ENCODE data around the gene HSH2D.

Gene HSH2D

GRCh38 chr19:16180611-16181010 lies 37.1 kb downstream of the HSH2D start:
- peaks cover 4% of the 10 kb centered on the region in 2 donors for H3K36me3 Mint-ChIP-seq
- H3K27me3 Mint-ChIP-seq: no peaks in the 10 kb centered on the region
- peaks cover 6 to 29% of the 10 kb centered on the region in 2 donors for H3K4me1 Mint-ChIP-seq
- no peak overlapping the region for H3K27ac Mint-ChIP-seq
- ATAC-seq (replicated peaks) (no peak), DNase-seq (no peak)
- no peaks in the 10 kb centered on the region for H3K9me3 Mint-ChIP-seq
- H3K4me3 Mint-ChIP-seq: no peak overlapping the region

DNA sequence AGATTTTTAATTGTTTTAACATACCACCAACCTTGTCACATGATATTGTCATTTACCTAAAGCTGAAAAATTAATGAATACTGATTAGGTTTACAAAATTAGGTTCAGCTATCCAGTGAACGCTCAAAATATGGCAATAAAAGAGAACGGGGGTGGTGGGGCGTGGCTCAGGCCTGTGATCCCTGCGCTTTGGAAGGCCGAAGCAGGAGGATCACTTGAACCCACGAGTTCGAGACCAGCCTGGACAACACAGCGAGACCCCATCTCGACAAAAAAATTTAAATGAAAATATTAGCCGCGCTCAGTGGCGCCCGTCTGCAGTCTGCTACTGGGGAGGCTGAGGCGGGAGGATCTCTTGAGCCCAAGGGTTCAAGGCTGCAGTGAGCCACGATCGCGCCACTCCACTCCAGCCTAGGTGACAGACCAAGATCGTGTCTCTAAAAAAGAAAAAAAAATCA lies 41.2 kb downstream of the HSH2D start:
- Mint-ChIP-seq H3K9me3 (no peaks in the 10 kb centered on the region), H3K27me3 (no peaks in the 10 kb centered on the region), H3K27ac (peak overlapping the region; percentile 100), H3K4me3 (peak overlapping the region; percentile 98 to 100), H3K4me1 (peaks cover 20 to 47% of the 10 kb centered on the region in 2 donors), H3K36me3 (peaks cover 17 to 27% of the 10 kb centered on the region in 2 donors)
- ATAC-seq (replicated peaks): no peak
- DNase-seq: no peak

DNA sequence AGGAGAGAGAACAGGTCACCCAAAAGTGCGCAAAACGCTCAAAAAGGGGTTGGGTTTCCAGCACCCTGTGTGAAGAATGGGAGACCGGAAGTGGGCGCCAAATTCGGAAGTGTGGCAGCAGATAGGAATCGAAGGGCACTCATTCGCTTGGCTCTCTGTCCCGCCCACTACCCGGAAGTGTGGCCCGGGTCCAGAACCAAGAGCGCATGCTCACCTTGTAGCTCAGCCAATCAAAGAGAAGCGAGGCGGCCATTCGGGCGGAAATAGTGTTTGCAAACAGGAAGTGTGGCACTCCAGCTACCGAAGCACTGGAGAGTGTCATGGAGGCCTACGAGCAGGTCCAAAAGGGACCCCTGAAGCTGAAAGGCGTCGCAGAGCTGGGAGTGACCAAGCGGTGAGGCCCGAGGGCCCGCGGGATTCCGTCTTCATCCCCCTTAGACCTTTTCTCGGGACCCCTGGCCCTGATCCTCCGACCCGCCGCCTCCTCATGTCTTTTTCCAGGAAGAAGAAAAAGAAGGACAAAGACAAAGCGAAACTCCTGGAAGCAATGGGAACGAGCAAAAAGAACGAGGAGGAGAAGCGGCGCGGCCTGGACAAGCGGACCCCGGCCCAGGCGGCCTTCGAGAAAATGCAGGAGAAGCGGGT lies 41.8 kb downstream of the HSH2D start, which contains the start of gene FAM32A:
Gene FAM32A (plus strand): TSS at position 288 of the 645 bp plus-strand sequence. CDS start 33 bp downstream, at position 321.
- peaks cover 20 to 32% of the 10 kb centered on the region in 2 donors for H3K36me3 Mint-ChIP-seq
- peak; percentile 99 for DNase-seq
- peak within 1 kb of the TSS; percentile 98 to 100 for H3K4me3 Mint-ChIP-seq
- peak within 1 kb of the TSS; percentile 100 for H3K27ac Mint-ChIP-seq
- H3K9me3 Mint-ChIP-seq: no peaks in the 10 kb centered on the region
- H3K27me3 Mint-ChIP-seq: no peaks in the 10 kb centered on the region
- H3K4me1 Mint-ChIP-seq: peaks cover 20 to 43% of the 10 kb centered on the region in 2 donors
- ATAC-seq (replicated peaks): peak; percentile 93

DNA sequence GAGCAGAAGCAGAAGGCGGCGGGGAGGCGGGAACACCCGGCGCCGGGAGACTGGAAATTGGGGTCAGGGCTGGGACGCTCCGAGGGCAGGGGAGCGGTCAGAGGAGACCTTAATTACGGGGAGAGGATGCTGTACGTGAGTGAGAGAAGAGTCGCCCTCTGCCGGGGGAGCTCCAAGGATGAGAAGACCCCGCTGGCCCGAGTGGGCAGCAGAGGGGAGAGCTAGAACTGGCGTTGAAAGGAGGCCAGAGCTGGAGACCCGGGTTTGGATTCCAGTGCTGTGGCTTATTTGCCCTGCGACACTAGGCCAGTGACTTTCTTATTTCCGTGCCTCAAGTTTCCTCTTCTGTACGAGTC lies 42.3 kb downstream of the HSH2D start:
- peak overlapping the region; percentile 98 to 100 for H3K4me3 Mint-ChIP-seq
- H3K27ac Mint-ChIP-seq: peak overlapping the region; percentile 100
- peak; percentile 38 for DNase-seq
- H3K36me3 Mint-ChIP-seq: peaks cover 25 to 37% of the 10 kb centered on the region in 2 donors
- H3K27me3 Mint-ChIP-seq: no peaks in the 10 kb centered on the region
- H3K9me3 Mint-ChIP-seq: no peaks in the 10 kb centered on the region
- peak; percentile 53 to 60 for ATAC-seq (replicated peaks)
- peaks cover 20 to 43% of the 10 kb centered on the region in 2 donors for H3K4me1 Mint-ChIP-seq

DNA sequence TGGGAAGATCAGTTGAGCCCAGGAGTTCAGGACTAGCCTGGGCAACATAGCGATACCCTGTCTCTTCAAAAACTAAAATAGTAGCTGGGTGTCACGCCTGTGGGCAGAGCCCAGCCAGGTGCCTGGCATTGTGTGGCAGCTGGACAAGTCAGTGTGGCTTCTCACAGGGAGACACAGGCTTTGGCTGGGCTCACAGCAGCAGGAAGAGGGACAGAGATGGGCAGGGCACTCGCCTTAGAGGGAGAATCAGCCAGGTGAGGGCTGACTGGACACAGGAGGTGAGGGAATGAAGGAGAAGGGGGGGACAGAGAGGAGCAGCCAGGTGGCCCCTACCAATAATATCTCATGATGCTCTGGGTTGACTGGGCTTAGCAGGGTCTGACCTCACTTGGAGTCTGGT lies 45.0 kb downstream of the HSH2D start:
- no peak overlapping the region for H3K4me3 Mint-ChIP-seq
- ATAC-seq (replicated peaks) (no peak), DNase-seq (no peak)
- H3K27me3 Mint-ChIP-seq: no peaks in the 10 kb centered on the region
- H3K9me3 Mint-ChIP-seq: no peaks in the 10 kb centered on the region
- peaks cover 15 to 35% of the 10 kb centered on the region in 2 donors for H3K4me1 Mint-ChIP-seq
- H3K27ac Mint-ChIP-seq: peak overlapping the region; percentile 56
- peaks cover 34 to 47% of the 10 kb centered on the region in 2 donors for H3K36me3 Mint-ChIP-seq

GRCh38 chr19:16190198-16190597 lies 46.7 kb downstream of the HSH2D start:
- H3K27me3 Mint-ChIP-seq: no peaks in the 10 kb centered on the region
- ATAC-seq (replicated peaks) (no peak), DNase-seq (no peak)
- H3K9me3 Mint-ChIP-seq: no peaks in the 10 kb centered on the region
- no peak overlapping the region for H3K27ac Mint-ChIP-seq
- H3K4me3 Mint-ChIP-seq: no peak overlapping the region
- peaks cover 15 to 30% of the 10 kb centered on the region in 2 donors for H3K4me1 Mint-ChIP-seq
- H3K36me3 Mint-ChIP-seq: peaks cover 40 to 56% of the 10 kb centered on the region in 2 donors

DNA sequence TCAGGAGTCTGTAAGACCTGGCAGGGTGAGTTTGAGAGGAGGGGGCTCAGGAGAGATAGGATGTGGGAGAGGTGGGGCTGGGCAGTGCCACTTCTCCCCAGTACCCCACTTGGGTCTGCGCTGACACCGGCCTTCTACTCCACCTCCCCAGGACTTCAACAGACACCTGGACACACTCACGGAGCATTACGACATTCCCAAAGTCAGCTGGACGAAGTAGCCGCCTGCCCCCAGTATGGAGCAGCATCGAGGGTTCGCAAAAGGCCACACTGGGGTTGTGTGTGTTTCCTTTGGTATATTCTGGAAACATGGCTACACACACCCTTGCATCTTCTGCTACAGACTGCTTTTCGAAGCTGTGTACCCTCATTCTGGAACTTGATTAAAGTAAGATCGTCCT lies 47.3 kb downstream of the HSH2D start:
- Mint-ChIP-seq H3K27ac (no peak overlapping the region), H3K4me3 (no peak overlapping the region), H3K9me3 (no peaks in the 10 kb centered on the region), H3K27me3 (no peaks in the 10 kb centered on the region), H3K4me1 (peaks cover 15 to 25% of the 10 kb centered on the region in 2 donors), H3K36me3 (peaks cover 35 to 50% of the 10 kb centered on the region in 2 donors)
- DNase-seq (no peak), ATAC-seq (replicated peaks) (no peak)

DNA sequence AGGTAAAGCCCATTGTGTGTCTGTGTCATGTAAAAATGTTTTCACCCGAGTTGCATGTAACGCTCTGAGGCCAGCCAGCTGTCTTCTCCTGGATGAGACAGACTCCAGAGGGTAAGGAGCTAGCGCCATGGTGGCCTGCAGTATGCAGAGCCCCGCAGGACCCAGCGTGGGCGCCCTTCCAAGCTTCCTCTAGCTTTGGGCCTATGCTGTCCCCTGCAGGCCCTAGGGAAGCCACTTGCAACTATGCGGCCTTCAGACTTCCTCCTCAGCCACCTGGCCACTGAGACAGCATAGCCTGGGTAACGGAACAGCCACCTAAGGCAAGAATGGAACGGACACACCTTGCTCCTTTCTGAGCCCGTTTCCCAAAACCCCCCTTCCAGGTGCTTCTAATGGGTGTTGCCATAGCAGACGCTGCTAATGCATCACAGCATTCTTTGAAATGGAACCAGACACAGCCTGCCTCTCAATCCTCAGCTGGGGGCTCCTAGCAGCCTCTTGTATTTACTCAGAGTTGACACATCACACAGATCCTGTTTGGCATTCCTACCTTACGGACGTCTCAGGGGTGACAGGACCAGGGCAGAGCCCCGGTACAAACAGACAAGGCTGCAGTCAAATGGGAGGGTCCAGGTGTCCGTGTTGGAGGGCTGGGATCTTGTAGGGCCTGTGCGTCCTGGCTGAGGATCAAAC lies 47.9 kb downstream of the HSH2D start:
- Mint-ChIP-seq H3K4me1 (peaks cover 15 to 22% of the 10 kb centered on the region in 2 donors), H3K36me3 (peaks cover 35 to 48% of the 10 kb centered on the region in 2 donors), H3K27me3 (no peaks in the 10 kb centered on the region), H3K4me3 (no peak overlapping the region), H3K27ac (peak overlapping the region; percentile 1), H3K9me3 (no peaks in the 10 kb centered on the region)
- ATAC-seq (replicated peaks) (no peak), DNase-seq (no peak)

DNA sequence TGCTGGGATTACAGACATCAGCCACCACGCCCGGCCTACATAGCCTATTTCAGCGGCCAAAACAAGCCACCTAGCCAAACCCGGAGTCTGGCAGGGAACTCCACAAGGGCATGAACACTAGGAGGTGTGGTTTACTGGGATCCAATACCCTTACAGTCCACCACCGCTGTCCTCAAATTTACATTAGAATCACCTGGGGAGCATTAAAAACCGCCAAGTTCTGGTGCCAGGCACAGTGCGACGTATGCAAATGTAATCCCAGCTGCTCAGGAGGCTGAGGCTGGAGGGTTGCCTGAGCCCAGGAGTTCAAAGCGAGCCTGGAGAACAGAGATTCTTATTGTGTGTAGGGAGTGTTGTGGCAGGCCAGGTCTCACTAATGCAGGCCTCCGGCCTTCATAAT lies 50.0 kb downstream of the HSH2D start:
- Mint-ChIP-seq H3K36me3 (peaks cover 27 to 35% of the 10 kb centered on the region in 2 donors), H3K4me3 (no peak overlapping the region), H3K27me3 (no peaks in the 10 kb centered on the region), H3K27ac (peak overlapping the region; percentile 51), H3K9me3 (no peaks in the 10 kb centered on the region), H3K4me1 (peaks cover 9 to 22% of the 10 kb centered on the region in 2 donors)
- no peak for ATAC-seq (replicated peaks)
- no peak for DNase-seq

DNA sequence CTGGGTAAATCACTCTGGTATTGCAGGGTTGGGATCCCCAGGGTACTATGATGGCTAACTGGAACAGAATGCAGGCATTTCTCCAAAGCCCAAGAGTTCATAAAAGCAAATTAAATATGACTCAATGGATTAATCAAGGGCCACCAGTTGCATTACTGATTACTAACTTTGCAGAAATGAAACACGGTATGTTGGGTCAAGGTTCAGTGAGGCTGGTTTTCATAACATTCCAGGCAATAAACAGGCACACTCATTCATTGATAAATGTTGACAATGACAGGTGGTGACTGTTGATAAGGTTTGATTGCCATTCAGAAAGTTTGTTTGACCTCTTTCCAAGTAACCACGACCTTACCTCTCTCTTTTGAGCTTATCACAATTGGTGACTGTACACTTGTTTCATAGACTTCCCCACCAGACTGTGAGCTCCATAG lies 53.7 kb downstream of the HSH2D start:
- H3K4me1 Mint-ChIP-seq: peaks cover 26 to 47% of the 10 kb centered on the region in 2 donors
- H3K9me3 Mint-ChIP-seq: no peaks in the 10 kb centered on the region
- peak overlapping the region; percentile 90 to 98 for H3K4me3 Mint-ChIP-seq
- H3K36me3 Mint-ChIP-seq: peaks cover 16 to 30% of the 10 kb centered on the region in 2 donors
- no peaks in the 10 kb centered on the region for H3K27me3 Mint-ChIP-seq
- ATAC-seq (replicated peaks): peak; percentile 29 to 33
- no peak for DNase-seq
- peak overlapping the region; percentile 98 for H3K27ac Mint-ChIP-seq

DNA sequence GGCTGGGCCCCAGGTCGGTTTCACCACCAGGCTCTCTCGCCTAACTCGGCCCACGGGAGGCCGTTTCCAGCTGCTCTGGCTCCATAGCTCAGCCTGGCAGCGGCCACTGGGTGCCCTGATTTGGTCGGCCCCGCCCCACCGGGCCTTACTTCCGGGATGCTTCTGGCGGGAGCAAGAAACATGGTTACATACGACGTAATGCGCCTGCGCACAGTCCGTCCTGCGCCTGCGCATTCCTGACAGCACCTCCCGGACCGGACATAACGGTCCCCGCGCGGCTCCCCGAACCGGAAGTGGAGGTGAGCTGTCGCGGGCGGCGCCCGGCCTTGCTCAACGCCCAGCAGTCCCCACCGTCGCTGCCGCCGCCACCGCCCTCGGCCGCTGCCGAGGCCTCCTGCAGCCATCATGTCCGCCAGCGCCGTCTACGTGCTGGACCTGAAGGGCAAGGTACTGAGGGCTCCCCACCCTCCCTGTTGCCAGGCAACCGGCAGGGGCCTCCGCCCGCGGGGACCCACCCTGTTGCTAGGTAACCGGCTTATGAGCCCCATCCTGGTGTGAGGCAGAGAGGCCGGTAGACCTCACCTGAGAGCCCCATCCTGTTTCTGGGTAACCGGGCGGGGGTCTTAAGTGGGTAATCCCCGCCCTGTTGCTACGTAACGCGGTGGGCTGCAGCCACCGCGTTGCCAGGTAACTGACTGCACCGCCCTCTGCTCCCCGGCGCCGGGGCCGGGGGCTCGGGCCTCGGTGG lies 54.3 kb downstream of the HSH2D start, which contains the start of gene AP1M1:
Gene AP1M1 (plus strand): TSS at position 290 of the 748 bp plus-strand sequence. CDS start 116 bp downstream, at position 406.
- H3K4me1 Mint-ChIP-seq: peaks cover 31 to 53% of the 10 kb centered on the region in 2 donors
- ATAC-seq (replicated peaks): peak; percentile 92 to 94
- H3K36me3 Mint-ChIP-seq: peaks cover 21 to 35% of the 10 kb centered on the region in 2 donors
- peak within 1 kb of the TSS; percentile 98 for H3K27ac Mint-ChIP-seq
- H3K4me3 Mint-ChIP-seq: peak within 1 kb of the TSS; percentile 90 to 98
- H3K27me3 Mint-ChIP-seq: no peaks in the 10 kb centered on the region
- H3K9me3 Mint-ChIP-seq: no peaks in the 10 kb centered on the region
- DNase-seq: peak; percentile 98

DNA sequence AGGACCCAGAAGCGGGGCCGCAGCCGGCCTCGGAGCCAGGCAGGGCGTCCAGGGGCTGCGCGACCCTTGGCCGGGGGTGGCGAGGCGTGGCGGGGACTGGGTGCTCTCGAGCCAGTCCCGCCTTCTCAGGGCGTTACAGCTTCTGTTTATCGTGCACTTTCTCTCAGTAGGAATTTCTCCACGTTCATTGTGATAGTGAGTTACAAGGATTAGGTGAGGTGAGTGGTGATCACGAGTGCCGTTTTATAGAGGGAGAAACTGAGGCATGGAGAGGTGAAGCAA lies 54.8 kb downstream of the HSH2D start:
- H3K27me3 Mint-ChIP-seq: no peaks in the 10 kb centered on the region
- no peaks in the 10 kb centered on the region for H3K9me3 Mint-ChIP-seq

GRCh38 chr19:16199275-16199932 lies 55.9 kb downstream of the HSH2D start:
- Mint-ChIP-seq H3K9me3 (no peaks in the 10 kb centered on the region), H3K4me3 (peak overlapping the region; percentile 80 to 90), H3K4me1 (peaks cover 40 to 66% of the 10 kb centered on the region in 2 donors), H3K36me3 (peaks cover 26 to 42% of the 10 kb centered on the region in 2 donors), H3K27ac (peak overlapping the region; percentile 86), H3K27me3 (no peaks in the 10 kb centered on the region)
- no peak for DNase-seq
- no peak for ATAC-seq (replicated peaks)

More for the DNA sequence above, 54.8 kb downstream of the HSH2D start:
- DNase-seq (no peak), ATAC-seq (replicated peaks) (peak in 1 of 2 donors; percentile 5)
- Mint-ChIP-seq H3K4me1 (peaks cover 35 to 58% of the 10 kb centered on the region in 2 donors), H3K4me3 (peak overlapping the region; percentile 90 to 98), H3K36me3 (peaks cover 24 to 40% of the 10 kb centered on the region in 2 donors), H3K27ac (no peak overlapping the region)
